ENCODE results near the gene SLC2A14.
"Not testable (repeated sequence)": the region's sequence is repeated elsewhere in the genome, so short reads cannot be mapped to it uniquely, and the experiment has no call there.

SLC2A14 gene

GRCh38 chr12:7872566-7873319, at the start of gene SLC2A14:
Gene SLC2A14, minus strand, starts transcription at chr12:7872915. Its CDS starts 3,035 bp downstream, at chr12:7869880.
- no peak for DNase-seq (ENCODE audit: low spot score)

- DNase-seq (ENCODE audit: low spot score) = not testable (repeated sequence)
Observed at GRCh38 chr12:7921181-7921580, 48.5 kb upstream of the SLC2A14 start.

- DNase-seq (ENCODE audit: low spot score) = not testable (repeated sequence)
Observed at GRCh38 chr12:7918268-7918590, 45.5 kb upstream of the SLC2A14 start.

- DNase-seq (ENCODE audit: low spot score) = no peak
Observed at GRCh38 chr12:7917392-7918267, 44.9 kb upstream of the SLC2A14 start.

GRCh38 chr12:7916936-7917335, 44.2 kb upstream of the SLC2A14 start:
- no peak for DNase-seq (ENCODE audit: low spot score)

- DNase-seq (ENCODE audit: low spot score) = peak; percentile 30
Observed at GRCh38 chr12:7915661-7916403, 43.1 kb upstream of the SLC2A14 start.

GRCh38 chr12:7910106-7910505, 37.4 kb upstream of the SLC2A14 start:
- DNase-seq (ENCODE audit: low spot score) = not testable (repeated sequence)

- DNase-seq (ENCODE audit: low spot score) = no peak
Observed at GRCh38 chr12:7907009-7907408, 34.3 kb upstream of the SLC2A14 start.

GRCh38 chr12:7906303-7906702, 33.6 kb upstream of the SLC2A14 start:
- DNase-seq (ENCODE audit: low spot score) = not testable (repeated sequence)

GRCh38 chr12:7905600-7906125, 32.9 kb upstream of the SLC2A14 start:
- DNase-seq (ENCODE audit: low spot score) = not testable (repeated sequence)

GRCh38 chr12:7905071-7905470, 32.4 kb upstream of the SLC2A14 start:
- DNase-seq (ENCODE audit: low spot score) = no peak

GRCh38 chr12:7902416-7902815, 29.7 kb upstream of the SLC2A14 start:
- not testable (repeated sequence) for DNase-seq (ENCODE audit: low spot score)

GRCh38 chr12:7899755-7900154, 27.0 kb upstream of the SLC2A14 start:
- no peak for DNase-seq (ENCODE audit: low spot score)

GRCh38 chr12:7896726-7897125, 24.0 kb upstream of the SLC2A14 start:
- DNase-seq (ENCODE audit: low spot score) = not testable (repeated sequence)

- DNase-seq (ENCODE audit: low spot score) = no peak
Observed at GRCh38 chr12:7892186-7892980, 19.7 kb upstream of the SLC2A14 start.

- no peak for DNase-seq (ENCODE audit: low spot score)
Observed at GRCh38 chr12:7884689-7885088, 12.0 kb upstream of the SLC2A14 start.

GRCh38 chr12:7881736-7882120, 9.0 kb upstream of the SLC2A14 start:
- DNase-seq (ENCODE audit: low spot score) = not testable (repeated sequence)

- DNase-seq (ENCODE audit: low spot score) = not testable (repeated sequence)
Observed at GRCh38 chr12:7880952-7881735, 8.4 kb upstream of the SLC2A14 start.

GRCh38 chr12:7879246-7879645, 6.5 kb upstream of the SLC2A14 start:
- DNase-seq (ENCODE audit: low spot score) = no peak

- DNase-seq (ENCODE audit: low spot score) = no peak
Observed at GRCh38 chr12:7877420-7877819, 4.7 kb upstream of the SLC2A14 start.

GRCh38 chr12:7870335-7870734, 2.4 kb downstream of the SLC2A14 start:
- DNase-seq (ENCODE audit: low spot score) = no peak
